HL-60 (cell line): ENCODE data around the gene CLC.
A peak's percentile ranks its signal among the peaks of the same experiment; 100 is the strongest.
"Not testable (repeated sequence)": the region's sequence is repeated elsewhere in the genome, so short reads cannot be mapped to it uniquely, and the experiment has no call there.

ENCODE experiments used
- DNase-seq, 2 experiments: peaks; one replicate each; pipeline ENCODE4 v3.0.0-alpha.2; 2010 to 2020; ENCODE audit warnings: low read depth in 1 of 2, low spot score in 1 of 2
- H3K27ac ChIP-seq: fragments of 250-450 bp; sonication (Bioruptor Pico); replicated peaks from 2 replicates; pipeline ENCODE4 v1.5.1; 2020; ENCODE audit warnings: mild to moderate bottlenecking, moderate library complexity
- H3K27me3 ChIP-seq: fragments of 250-450 bp; sonication (Bioruptor Pico); 2 replicates; pipeline ENCODE4 v1.5.1; 2021; ENCODE audit warnings: mild to moderate bottlenecking, moderate library complexity; ENCODE audit not compliant: insufficient read depth, poor library complexity, severe bottlenecking
- H3K4me3 ChIP-seq: replicated peaks from 2 replicates; pipeline ENCODE4 v1.5.1; 2011; ENCODE audit warnings: mild to moderate bottlenecking, control low read depth, low read length; ENCODE audit not compliant: insufficient read depth
- CTCF ChIP-seq: IDR thresholded peaks from one replicate; pipeline ENCODE4 v1.5.1; 2011; ENCODE audit warnings: low read length, control low read depth, inconsistent platforms; ENCODE audit not compliant: insufficient read depth
- GABPA ChIP-seq: IDR thresholded peaks from 2 replicates; pipeline ENCODE4 v1.6.1; 2012; ENCODE audit warnings: low read depth
- POLR2AphosphoS5 ChIP-seq: IDR thresholded peaks from 2 replicates; pipeline ENCODE4 v1.6.1; 2012; ENCODE audit warnings: low read depth
- REST ChIP-seq: IDR thresholded peaks from 2 replicates; pipeline ENCODE4 v1.6.1; 2012; ENCODE audit warnings: low read depth; ENCODE audit not compliant: insufficient replicate concordance
- SPI1 ChIP-seq: IDR thresholded peaks from 2 replicates; pipeline ENCODE4 v1.6.1; 2012; ENCODE audit warnings: low read depth, mild to moderate bottlenecking, borderline replicate concordance

CLC gene

GRCh38 chr19:39768334-39768733 is 30.5 kb upstream of the CLC start:
- no peak for DNase-seq
- TF ChIP-seq GABPA (no peak), CTCF (no peak), REST (no peak), SPI1 (no peak), POLR2AphosphoS5 (no peak)
- Histone ChIP-seq H3K4me3 (no peak overlapping the region), H3K27me3 (no peaks in the 10 kb centered on the region), H3K27ac (no peak overlapping the region)

GRCh38 chr19:39765091-39766076 is 27.6 kb upstream of the CLC start:
- H3K4me3 ChIP-seq = no peak overlapping the region
- TF ChIP-seq SPI1 (no peak), POLR2AphosphoS5 (no peak), REST (no peak), CTCF (peak; percentile 51), GABPA (no peak)
- peak; percentile 8 to 24 for DNase-seq
- H3K27ac ChIP-seq = no peak overlapping the region
- H3K27me3 ChIP-seq = no peaks in the 10 kb centered on the region

- H3K4me3 ChIP-seq, DNase-seq, H3K27ac ChIP-seq, H3K27me3 ChIP-seq: not testable (repeated sequence)
These were observed 24.0 kb upstream of the CLC start for GRCh38 chr19:39761851-39762250.

- Histone ChIP-seq H3K4me3 (no peak overlapping the region), H3K27me3 (no peaks in the 10 kb centered on the region), H3K27ac (no peak overlapping the region)
- TF ChIP-seq SPI1 (no peak), REST (no peak), GABPA (no peak)
- DNase-seq = peak in 1 of 2 experiments; percentile 4
These were observed 21.8 kb upstream of the CLC start for GRCh38 chr19:39759457-39760184.
